Activated T-helper 2 cell treated with anti-CD3 and anti-CD28 coated beads, Interferon-gamma antibody, Interleukin-2, Interleukin-4, amounts not matched to agents 10 μg/mL and 5 μg/mL and 100 μg/mL, durations not matched to agents 14 hours and 24 hours and 36 hours (primary cell): Measurements from ENCODE around the gene PLEKHA6. TPM values are rescaled to one million over a fixed set of nuclear protein-coding genes. Genes with fewer than 3 reads are reported as not detected.

Source experiments
- DNase-seq: peaks from one replicate; pipeline ENCODE4 v3.0.0; 2021; ENCODE audit warnings: low spot score
- H3K27ac Mint-ChIP-seq: one replicate; pipeline ENCODE4 v1.8.0; 2021; ENCODE audit warnings: mixed read lengths
- H3K27me3 Mint-ChIP-seq: one replicate; pipeline ENCODE4 v1.8.0; 2021; ENCODE audit warnings: low read depth, mixed read lengths
- H3K36me3 Mint-ChIP-seq: one replicate; pipeline ENCODE4 v1.8.0; 2021; ENCODE audit warnings: low read depth, mixed read lengths
- H3K4me1 Mint-ChIP-seq: one replicate; pipeline ENCODE4 v1.8.0; 2021; ENCODE audit warnings: low read depth, mixed read lengths
- H3K4me3 Mint-ChIP-seq: one replicate; pipeline ENCODE4 v1.8.0; 2021; ENCODE audit warnings: low read depth, mild to moderate bottlenecking, moderate library complexity, mixed read lengths
- H3K9me3 Mint-ChIP-seq: one replicate; pipeline ENCODE4 v1.8.0; 2021; ENCODE audit warnings: mixed read lengths
- intact Hi-C: fragments of 100-400 bp; cut with micrococcal nuclease; formaldehyde crosslinking; loops from one replicate; pipeline ENCODE4 v1.15.1; 2023
- total RNA-seq: library from RNA; stranded (reverse); gene quantifications from 2 replicates; pipeline ENCODE4 v1.2.3, GENCODE V29; 2022

The PLEKHA6 gene
- total RNA-seq, 1 donor from 2014 or later, result 0.52 TPM

DNA sequence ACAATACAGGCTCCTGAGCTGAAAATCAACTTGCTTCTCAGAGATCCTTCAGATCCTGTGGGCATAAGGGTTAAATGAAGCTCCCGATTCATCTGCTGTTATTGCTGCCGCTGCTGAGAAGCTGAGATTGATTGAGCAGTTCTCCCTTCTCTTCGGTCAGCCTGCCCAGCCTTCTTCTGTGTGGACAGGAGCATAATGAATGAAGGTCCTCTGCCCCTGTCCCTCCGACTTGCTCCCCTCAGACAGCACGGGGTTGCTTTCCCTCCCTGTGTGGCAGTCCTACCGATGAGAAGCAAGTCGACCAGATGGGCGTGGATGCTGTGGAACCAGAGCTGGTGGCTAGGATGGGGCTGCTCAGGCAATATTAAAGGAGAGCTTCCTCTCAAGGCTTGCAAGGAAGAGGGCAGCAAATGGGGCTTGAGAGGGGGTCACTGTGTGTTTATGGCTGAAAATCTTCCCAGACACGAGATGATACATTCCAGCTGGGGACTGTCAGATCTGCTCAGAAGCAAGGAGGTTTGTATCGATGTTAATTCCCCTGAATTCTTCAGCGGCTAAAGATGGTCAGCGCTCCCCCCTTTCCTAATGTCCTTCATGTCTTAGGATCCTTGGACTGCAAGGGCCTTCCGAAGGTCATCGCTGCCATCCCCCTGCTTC lies 82.0 kb downstream of the PLEKHA6 start:
- intact Hi-C loops, result no loop called here

DNA sequence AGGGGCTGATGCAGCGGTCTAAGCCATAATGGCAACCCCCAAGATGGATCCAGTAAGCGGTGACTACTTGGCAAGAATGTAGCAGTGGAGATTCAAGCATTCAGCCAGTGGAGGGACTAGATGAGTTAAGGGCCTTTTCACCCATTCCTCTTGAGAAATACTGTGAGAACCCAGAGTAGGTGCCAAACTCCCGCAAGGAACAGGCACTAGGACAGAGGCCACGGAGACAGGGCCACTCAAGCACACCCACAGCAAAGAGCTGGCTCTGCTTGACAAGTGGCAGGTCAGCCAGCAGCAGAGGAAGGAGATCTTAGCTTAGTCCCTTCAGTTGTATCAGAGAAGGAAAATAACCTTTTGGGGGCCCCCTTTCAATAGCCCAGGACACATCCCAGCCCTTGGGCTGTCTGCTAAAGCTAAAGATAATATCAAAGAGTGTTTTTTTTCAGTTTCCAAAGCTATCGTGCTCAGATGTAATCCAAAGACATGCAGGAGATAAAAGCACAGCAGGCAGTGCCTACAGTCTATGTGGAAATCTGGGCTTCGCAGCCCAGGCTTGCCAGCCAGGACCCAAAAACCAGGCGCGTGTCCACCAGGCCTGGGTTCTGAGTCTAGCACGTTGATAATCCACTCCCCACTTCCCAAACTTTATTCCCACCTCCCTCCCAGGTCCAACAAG lies 83.9 kb downstream of the PLEKHA6 start:
- Mint-ChIP-seq H3K36me3 (no peaks in the 10 kb centered on the region), H3K4me1 (no peaks in the 10 kb centered on the region), H3K4me3 (no peak overlapping the region), H3K27ac (no peak overlapping the region), H3K9me3 (no peaks in the 10 kb centered on the region), H3K27me3 (peaks cover 19% of the 10 kb centered on the region)
- no peak for DNase-seq
- intact Hi-C loops, result no loop called here

More for the DNA sequence above, 82.0 kb downstream of the PLEKHA6 start:
- H3K36me3 Mint-ChIP-seq, result no peaks in the 10 kb centered on the region
- H3K27me3 Mint-ChIP-seq, result peaks cover 29% of the 10 kb centered on the region
- no peaks in the 10 kb centered on the region for H3K4me1 Mint-ChIP-seq
- DNase-seq, result no peak
- H3K4me3 Mint-ChIP-seq, result no peak overlapping the region
- H3K9me3 Mint-ChIP-seq, result no peaks in the 10 kb centered on the region
- no peak overlapping the region for H3K27ac Mint-ChIP-seq

DNA sequence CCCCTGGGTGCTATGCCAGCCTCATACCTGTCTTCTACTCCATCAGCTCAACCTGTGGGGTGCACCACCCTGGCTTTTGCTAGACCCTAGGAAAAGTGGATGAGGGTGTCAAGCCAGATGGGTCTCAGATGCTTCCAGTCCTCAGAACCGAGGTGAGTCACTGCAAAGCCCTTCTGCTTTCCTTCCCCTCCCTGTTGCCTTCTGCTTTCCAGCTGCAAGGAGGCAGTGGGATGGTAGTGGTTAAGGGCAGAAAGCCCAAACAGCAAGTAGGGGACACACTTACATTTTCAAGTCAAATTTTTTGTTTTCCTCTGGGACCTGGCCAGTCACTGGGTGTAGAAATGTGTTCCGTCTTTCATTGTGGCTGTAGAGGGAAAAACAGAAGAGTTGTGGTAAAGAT lies 85.3 kb downstream of the PLEKHA6 start:
- intact Hi-C loops, result no loop called here
- H3K27me3 Mint-ChIP-seq, result peaks cover 13% of the 10 kb centered on the region
- no peak overlapping the region for H3K4me3 Mint-ChIP-seq
- H3K27ac Mint-ChIP-seq, result no peak overlapping the region
- H3K9me3 Mint-ChIP-seq, result no peaks in the 10 kb centered on the region
- no peaks in the 10 kb centered on the region for H3K4me1 Mint-ChIP-seq
- DNase-seq, result no peak
- no peaks in the 10 kb centered on the region for H3K36me3 Mint-ChIP-seq

DNA sequence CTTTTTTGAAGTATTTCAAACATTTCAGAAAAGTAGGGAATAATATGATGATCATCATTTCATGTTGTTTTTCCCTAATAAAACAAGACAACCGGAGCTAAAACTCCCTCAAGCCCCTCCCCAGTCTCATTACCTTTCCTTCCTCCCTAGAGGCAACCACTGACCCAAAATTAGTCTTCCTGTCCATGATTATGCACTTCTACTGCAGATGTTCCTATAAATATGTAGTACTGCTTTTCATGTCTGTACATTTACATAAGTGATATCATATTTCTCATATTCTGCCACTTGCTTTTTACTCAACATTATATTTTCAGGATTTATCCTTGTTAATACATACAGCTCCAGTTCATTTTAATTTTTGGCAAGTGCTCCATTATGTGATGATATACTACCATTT lies 87.2 kb downstream of the PLEKHA6 start:
- no peak overlapping the region for H3K4me3 Mint-ChIP-seq
- no peaks in the 10 kb centered on the region for H3K9me3 Mint-ChIP-seq
- intact Hi-C loops, result no loop called here
- H3K27ac Mint-ChIP-seq, result no peak overlapping the region
- H3K4me1 Mint-ChIP-seq, result no peaks in the 10 kb centered on the region
- no peak for DNase-seq
- H3K36me3 Mint-ChIP-seq, result no peaks in the 10 kb centered on the region
- H3K27me3 Mint-ChIP-seq, result peaks cover 8% of the 10 kb centered on the region

DNA sequence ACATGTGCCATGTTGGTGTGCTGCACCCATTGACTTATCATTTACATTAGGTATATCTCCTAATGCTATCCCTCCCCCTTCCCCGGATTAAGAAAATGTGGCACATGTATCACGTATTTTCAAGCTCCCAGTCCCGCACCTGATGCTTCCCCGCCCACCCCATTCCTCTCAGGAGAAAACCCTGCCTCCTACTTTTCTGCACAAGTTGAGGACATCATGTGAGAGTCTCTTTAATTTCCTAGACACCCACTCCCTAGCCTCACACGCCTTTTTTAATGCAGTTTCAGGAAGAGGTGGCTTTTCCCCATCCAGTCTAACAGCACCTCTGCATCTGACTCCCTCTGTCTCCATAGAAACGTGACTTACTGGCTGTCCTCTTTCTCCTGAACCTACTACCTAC lies 87.8 kb downstream of the PLEKHA6 start:
- no peaks in the 10 kb centered on the region for H3K4me1 Mint-ChIP-seq
- no peaks in the 10 kb centered on the region for H3K9me3 Mint-ChIP-seq
- H3K36me3 Mint-ChIP-seq, result no peaks in the 10 kb centered on the region
- intact Hi-C loops, result no loop called here
- H3K4me3 Mint-ChIP-seq, result no peak overlapping the region
- H3K27me3 Mint-ChIP-seq, result peaks cover 8% of the 10 kb centered on the region
- no peak for DNase-seq
- H3K27ac Mint-ChIP-seq, result no peak overlapping the region

DNA sequence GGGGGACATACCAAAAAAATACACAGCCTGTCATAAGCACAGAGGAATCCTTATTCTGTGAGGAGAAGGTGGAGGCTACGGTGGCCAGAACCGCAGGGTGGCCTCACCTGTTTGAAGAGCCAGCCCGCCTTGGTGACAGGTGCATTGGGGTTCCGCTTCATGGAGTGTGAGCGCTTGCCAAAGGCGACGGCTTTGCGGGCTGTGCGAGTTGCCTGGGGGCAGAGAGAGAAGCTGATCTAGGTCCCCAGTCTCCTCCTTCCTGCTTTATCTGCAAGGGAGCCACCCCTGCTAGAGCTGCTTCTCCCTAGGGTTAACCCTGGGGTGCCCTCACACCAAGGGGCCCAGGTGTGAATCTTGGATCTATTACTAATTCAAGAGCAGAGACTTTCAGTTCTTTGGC lies 91.6 kb downstream of the PLEKHA6 start:
- no peak overlapping the region for H3K27ac Mint-ChIP-seq
- H3K9me3 Mint-ChIP-seq, result no peaks in the 10 kb centered on the region
- no peak overlapping the region for H3K4me3 Mint-ChIP-seq
- intact Hi-C loops, result no loop called here
- H3K36me3 Mint-ChIP-seq, result no peaks in the 10 kb centered on the region
- DNase-seq, result no peak
- H3K4me1 Mint-ChIP-seq, result no peaks in the 10 kb centered on the region
- peaks cover 4% of the 10 kb centered on the region for H3K27me3 Mint-ChIP-seq

DNA sequence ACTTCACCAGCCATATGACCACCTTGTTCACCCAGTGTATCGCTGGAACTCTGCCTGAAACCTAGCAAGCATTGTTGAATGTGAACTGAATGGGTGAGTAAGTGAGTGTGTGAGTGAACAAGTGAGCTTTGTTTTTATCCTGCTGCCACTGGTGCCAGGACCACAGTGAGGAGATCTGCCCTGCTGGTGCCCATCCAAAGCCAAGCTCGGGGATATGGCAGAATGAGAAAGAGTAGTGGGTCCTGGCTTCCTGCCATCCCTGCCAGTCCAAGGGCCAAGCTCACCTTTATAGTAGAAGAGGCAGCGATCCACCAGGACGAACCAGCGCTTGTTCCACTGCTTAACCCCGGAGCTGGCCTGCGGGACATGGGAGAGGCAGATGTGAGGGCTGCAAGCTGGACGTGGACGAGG lies 92.5 kb downstream of the PLEKHA6 start:
- no peak overlapping the region for H3K4me3 Mint-ChIP-seq
- H3K27ac Mint-ChIP-seq, result no peak overlapping the region
- peaks cover 4% of the 10 kb centered on the region for H3K27me3 Mint-ChIP-seq
- H3K4me1 Mint-ChIP-seq, result no peaks in the 10 kb centered on the region
- H3K9me3 Mint-ChIP-seq, result no peaks in the 10 kb centered on the region
- intact Hi-C loops, result no loop called here
- no peaks in the 10 kb centered on the region for H3K36me3 Mint-ChIP-seq
- DNase-seq, result no peak

DNA sequence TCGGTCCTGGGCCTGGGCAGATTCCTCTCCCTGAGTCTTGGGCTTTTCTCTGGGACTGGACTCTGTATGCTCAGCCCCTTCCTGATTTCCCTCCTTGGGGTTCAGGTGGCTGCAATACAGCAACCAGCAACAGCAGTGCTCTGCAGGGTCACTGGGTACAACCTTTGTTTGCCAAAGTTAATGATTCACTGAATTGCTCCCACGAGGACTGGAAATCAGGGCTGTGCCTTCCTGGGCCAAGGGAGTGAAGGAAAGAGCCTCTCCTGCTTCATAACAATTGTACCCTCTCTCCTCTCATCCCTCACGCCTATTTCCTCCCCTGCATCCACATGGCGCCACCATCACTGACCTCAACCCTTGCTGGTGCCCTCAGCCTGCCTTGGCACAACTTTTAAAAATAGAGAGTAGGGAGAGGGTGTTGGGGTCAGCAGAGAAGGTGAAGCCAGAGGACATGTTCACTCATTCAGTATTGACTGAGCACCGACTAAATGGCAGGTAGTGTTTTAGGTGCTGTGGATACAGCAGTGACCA lies 93.2 kb downstream of the PLEKHA6 start:
- Mint-ChIP-seq H3K4me3 (no peak overlapping the region), H3K9me3 (no peaks in the 10 kb centered on the region), H3K27me3 (peaks cover 4% of the 10 kb centered on the region), H3K36me3 (no peaks in the 10 kb centered on the region), H3K27ac (no peak overlapping the region), H3K4me1 (no peaks in the 10 kb centered on the region)
- DNase-seq, result no peak
- intact Hi-C loops, result no loop called here

DNA sequence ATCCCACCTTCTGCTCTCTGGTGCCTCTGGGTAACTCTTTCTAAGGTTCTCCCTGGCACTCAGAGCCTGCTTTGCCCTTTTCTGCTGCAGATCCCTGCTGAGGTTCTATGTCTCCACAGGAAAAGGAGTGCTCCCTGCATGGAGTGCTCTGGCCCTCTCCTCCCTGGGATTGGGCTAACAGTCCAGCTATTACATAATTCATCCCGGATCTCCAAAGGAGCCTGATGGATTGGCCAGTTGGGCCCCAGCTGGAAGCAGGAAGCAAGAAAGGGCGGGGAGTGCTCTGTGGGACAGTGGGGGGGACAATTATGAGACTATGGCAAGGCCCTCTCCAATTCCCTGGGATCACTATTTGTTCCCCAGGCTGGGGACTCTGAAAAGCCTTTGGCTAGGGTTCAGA lies 94.1 kb downstream of the PLEKHA6 start:
- Mint-ChIP-seq H3K9me3 (no peaks in the 10 kb centered on the region), H3K27me3 (peaks cover 4% of the 10 kb centered on the region), H3K4me1 (no peaks in the 10 kb centered on the region), H3K4me3 (no peak overlapping the region), H3K36me3 (no peaks in the 10 kb centered on the region), H3K27ac (no peak overlapping the region)
- intact Hi-C loops, result no loop called here
- no peak for DNase-seq

DNA sequence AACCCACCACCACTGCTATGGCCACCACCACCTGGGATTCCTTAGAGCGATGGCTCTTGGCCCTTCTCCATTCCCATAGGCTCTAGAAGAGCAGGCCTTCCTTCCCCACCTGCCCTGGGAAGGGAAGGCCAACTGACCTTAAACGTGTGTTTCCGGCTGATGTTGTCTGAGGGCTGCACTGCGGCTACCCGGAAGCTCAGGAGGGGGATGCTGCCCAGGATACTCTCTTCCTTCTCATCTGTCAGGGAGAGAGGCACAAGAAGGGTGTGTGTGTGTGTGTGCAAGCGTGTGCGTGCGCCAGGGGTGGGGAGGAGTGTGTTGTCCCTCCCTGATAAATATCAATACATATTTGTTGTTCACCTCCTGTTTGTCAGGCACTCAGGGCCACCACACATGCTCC lies 94.9 kb downstream of the PLEKHA6 start:
- Mint-ChIP-seq H3K4me1 (no peaks in the 10 kb centered on the region), H3K4me3 (no peak overlapping the region), H3K36me3 (no peaks in the 10 kb centered on the region), H3K27ac (no peak overlapping the region), H3K27me3 (peaks cover 4% of the 10 kb centered on the region), H3K9me3 (no peaks in the 10 kb centered on the region)
- intact Hi-C loops, result no loop called here
- DNase-seq, result no peak

DNA sequence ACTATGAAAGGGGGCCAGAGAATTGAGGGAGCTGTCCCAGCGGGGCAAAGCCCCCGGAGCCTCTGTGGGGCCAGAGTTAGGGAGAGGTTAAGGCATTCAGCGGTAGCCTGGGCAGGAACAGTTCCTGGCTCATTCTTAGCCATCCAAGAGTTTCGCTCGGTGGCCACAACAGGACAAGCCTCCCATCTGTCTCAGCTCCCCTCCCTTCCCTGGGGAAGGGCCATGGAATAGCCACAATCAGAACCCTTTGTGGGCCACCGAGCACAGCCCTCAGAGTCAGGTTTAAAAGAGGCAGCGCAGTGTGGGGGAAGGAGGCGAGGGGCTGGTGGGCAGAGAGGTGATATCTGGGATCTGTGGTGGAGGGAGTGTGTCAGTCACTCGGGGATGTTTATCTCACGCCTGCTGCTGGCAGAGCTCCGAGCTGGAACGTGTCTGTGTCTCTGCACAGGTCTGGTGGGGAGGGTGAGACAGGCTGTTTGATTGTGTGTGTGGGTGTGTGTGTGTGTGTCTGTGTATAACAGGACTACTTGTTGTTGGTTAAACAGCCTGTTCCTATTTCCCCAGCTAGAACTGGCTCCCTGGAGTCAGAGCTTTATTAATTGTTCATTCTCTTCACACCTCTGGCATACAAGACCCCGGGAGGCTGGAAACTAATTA lies 96.3 kb downstream of the PLEKHA6 start:
- H3K4me3 Mint-ChIP-seq, result no peak overlapping the region
- intact Hi-C loops, result no loop called here
- H3K4me1 Mint-ChIP-seq, result peaks cover 3% of the 10 kb centered on the region
- H3K9me3 Mint-ChIP-seq, result no peaks in the 10 kb centered on the region
- no peaks in the 10 kb centered on the region for H3K36me3 Mint-ChIP-seq
- H3K27ac Mint-ChIP-seq, result no peak overlapping the region
- DNase-seq, result no peak
- no peaks in the 10 kb centered on the region for H3K27me3 Mint-ChIP-seq

DNA sequence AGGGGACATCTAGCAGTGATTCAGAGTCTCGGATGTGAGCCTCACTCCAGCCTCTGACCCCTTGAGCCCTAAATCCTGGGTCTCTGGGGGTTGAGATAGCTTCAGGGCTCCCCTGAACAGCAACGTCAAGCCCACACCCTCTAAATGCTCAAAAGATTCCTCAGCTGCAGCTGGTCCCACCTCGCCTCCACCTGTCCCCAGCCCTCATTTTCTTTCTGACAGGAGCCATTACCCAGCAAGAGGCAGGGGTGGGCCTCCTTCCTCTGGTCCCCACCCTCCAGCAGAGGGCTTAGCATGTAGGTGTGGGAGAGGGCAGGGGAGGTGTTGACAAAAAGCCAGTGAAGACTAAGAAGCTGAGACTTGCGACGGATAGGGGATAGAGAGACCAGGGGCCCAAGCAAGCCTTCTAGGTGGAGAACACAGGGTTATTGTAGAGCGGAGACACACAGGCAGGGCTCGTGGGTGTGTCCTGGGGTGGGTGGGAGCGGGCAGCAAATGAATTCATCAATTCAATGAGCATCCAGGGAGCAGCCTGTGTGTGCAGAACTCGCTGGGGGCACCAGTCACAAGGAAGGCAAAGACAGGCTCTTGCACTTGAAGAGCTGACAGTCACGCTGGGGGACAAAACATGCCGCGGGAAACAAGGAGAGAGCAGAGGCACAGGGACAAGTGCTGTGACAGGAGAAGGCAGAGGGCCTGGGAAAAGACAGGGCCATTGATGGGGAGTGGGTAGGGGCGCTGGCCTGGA lies 97.0 kb downstream of the PLEKHA6 start:
- Mint-ChIP-seq H3K27ac (no peak overlapping the region), H3K27me3 (no peaks in the 10 kb centered on the region), H3K9me3 (no peaks in the 10 kb centered on the region), H3K4me3 (no peak overlapping the region), H3K36me3 (no peaks in the 10 kb centered on the region), H3K4me1 (peaks cover 5% of the 10 kb centered on the region)
- intact Hi-C loops, result no loop called here
- no peak for DNase-seq
